CD4-positive, alpha-beta T cell treated with Interleukin-4 for 1 hour (primary cell): Measurements from ENCODE around the gene APCDD1L.
"Not testable (repeated sequence)": the region's sequence is repeated elsewhere in the genome, so short reads cannot be mapped to it uniquely, and the experiment has no call there.

Experiments used
- DNase-seq, 2 donors: peaks; one replicate each; pipeline ENCODE4 v3.0.0-alpha.2; 2020 to 2022

APCDD1L gene

GRCh38 chr20:58513580-58514285 lies 1.5 kb downstream of the APCDD1L start:
- no peak for DNase-seq

- DNase-seq = no peak
These were observed 2.2 kb downstream of the APCDD1L start for GRCh38 chr20:58512808-58513552.

DNA sequence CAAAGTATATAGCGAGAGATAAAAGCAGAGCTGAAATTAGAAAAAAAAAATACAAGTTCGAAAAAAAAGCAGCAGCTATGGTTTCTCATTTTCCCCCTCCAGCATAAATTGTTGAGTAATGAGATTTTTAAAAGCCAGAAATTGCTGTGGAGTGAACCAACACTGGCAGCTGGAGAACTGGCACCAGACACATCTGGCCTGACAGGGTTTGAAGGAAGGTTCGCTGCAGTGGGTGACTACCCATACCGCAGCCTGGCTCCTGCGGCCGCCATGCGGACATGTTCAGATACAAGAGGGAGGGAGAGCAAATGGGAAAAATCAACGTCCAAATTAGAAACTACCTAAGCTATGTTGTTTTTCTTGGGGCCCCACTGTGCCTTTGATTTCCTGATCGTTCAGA lies 3.3 kb downstream of the APCDD1L start:
- DNase-seq = no peak

DNA sequence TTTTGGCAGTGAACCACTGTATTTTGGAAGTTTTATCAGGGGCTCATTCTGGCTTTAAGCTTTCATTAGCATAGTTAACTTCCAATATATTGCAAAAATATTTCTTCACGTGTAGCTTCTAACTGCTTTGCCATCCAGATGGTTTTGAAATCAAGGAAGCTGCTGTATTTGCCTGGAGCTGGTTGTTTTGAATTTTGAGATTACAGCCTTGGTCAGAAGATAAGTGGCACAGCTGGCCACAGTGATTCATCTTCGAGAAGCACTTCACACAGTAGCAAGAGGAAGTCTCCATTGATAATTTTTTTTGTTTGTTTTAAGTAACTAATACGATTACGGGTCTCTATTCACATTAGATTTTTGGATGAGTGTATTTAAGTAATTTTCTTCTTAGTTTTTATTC lies 3.8 kb downstream of the APCDD1L start:
- no peak for DNase-seq

DNA sequence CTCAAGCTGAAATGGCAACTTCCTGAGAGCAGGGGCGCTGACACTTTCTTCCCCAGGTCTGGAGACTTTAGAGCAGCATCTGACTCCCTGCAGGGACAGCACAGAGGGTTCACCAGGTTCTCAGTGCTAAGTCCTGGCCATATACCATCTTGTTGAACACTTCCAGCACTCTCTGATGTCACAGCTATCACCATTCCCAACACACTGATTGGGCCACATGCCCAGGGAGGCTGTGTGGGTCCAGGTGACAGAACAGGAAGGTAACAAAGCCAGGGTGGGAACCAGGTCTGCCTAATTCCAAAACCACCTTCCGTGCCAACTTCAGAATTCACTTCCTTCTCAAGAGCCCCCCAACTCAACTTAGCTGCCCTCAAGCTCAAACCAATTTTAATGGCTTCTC lies 4.3 kb downstream of the APCDD1L start:
- DNase-seq = no peak

DNA sequence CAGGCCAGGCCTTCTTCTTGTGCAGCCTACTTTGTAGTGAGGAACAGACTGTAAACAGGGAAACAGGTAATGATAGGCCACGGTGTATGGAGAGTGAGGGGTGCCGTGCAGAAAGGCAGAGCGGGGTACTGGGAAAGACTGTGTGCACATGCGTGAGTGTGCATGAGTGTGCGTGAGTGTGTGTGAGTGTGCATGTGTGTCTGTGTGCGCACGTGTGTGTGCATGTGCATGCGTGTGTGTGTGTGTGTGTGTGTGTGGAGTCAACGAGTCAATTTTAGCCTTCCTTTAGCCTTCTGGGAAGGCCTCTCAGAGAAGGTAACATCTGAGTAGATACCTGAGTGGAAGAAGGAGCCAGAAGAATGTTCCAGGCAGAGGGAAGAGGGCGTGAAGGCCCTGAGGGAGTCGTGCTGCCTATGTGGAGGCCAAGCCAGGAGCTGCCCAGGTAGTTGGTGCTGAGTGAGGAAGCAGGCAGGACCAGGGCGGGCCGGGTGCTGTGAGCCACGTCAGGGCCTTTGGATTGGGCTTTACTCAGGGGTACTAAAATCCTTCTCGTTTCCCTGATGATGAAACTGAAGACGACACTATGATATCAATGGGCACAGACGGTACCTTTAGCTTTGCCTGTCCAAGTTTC lies 6.3 kb downstream of the APCDD1L start:
- no peak for DNase-seq

DNA sequence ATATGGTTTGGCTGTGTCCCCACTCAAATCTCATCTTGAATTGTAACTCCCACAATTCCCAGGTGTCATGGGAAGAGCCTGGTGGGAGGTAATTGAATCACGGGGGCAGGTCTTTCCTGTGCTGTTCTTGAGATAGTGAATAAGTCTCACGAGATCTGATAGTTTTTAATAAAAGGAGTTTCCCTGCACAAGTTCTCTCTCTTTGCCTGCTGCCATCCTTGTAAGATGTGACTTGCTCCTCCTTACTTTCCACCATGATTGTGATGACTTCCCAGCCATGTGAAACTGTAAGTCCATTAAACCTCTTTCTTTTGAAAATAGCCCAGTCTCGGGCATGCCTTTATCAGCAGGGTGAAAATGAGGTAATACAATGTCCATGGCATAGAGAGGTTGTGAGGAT lies 8.2 kb downstream of the APCDD1L start:
- DNase-seq = not testable (repeated sequence)

GRCh38 chr20:58504566-58504965 lies 10.6 kb downstream of the APCDD1L start:
- DNase-seq = no peak

GRCh38 chr20:58503668-58504067 lies 11.5 kb downstream of the APCDD1L start:
- DNase-seq = no peak

GRCh38 chr20:58500256-58500655 lies 14.9 kb downstream of the APCDD1L start:
- no peak for DNase-seq

- no peak for DNase-seq
These were observed 16.6 kb downstream of the APCDD1L start for GRCh38 chr20:58498470-58499068.

- no peak for DNase-seq
These were observed 17.3 kb downstream of the APCDD1L start for GRCh38 chr20:58497724-58498469.

- no peak for DNase-seq
These were observed 18.0 kb downstream of the APCDD1L start for GRCh38 chr20:58497076-58497641.

- DNase-seq = no peak
These were observed 18.8 kb downstream of the APCDD1L start for GRCh38 chr20:58496429-58496769.

GRCh38 chr20:58495623-58496428 lies 19.4 kb downstream of the APCDD1L start:
- no peak for DNase-seq

DNA sequence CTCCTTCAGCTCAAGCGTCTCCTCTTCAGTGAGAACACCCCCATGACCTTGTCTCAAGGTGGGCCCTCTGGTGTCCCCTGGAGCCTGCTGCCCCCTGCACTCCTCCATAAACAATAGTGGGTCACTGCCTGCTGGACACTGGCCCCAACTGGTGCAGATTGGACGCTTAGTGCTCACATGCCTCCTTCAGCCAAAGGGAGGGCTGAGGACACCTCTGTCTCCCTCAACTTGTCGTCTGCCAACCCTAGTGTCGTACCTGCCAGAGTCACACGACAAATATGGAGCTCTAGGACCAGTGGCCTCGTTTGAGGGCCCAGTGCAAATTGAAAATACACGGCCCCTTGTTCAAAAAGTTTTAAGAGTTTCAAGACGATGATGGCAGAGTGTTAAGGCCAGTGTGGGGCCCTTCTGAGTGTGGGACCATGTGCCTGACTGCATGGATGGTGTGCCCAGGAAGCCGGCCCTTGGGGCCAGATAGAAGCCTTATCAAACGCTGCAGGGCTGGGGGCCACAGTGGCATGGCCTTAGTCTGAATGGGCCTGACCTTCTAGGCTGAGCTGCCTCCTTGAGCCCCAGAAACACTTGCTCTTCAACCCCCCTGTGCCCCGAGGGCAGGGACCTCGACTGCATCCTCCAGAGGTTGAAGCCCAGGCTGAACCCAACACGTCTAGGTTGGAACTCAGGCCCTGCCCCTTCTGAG lies 20.1 kb downstream of the APCDD1L start:
- no peak for DNase-seq

DNA sequence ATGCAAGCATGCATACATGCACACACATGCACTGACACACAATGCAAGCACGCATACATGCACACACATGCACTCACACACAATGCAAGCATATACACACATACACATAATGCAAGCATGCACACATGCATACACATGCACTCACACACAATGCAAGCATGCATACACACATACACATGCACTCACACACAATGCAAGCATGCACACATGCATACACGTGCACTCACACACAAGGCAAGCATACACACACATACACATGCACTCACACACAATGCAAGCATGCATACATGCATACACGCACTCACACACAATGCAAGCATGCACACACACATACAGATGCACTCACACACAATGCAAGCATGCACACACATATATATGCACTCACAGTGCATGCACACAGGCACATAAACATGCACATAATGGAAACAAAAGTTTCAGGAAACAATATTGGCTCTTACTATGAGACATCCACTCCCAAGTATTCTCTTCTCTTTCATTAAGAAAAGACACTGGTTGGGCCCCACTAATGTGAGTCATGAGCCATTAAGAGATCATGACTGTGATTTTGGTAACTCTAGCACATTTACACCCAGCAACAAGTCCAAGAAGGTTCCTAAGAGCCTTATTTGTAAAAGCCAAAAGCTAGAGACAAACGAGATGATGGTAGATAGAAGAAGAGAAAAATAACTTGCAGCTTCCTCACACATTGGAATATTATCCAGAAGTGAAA lies 22.2 kb downstream of the APCDD1L start:
- DNase-seq = no peak

DNA sequence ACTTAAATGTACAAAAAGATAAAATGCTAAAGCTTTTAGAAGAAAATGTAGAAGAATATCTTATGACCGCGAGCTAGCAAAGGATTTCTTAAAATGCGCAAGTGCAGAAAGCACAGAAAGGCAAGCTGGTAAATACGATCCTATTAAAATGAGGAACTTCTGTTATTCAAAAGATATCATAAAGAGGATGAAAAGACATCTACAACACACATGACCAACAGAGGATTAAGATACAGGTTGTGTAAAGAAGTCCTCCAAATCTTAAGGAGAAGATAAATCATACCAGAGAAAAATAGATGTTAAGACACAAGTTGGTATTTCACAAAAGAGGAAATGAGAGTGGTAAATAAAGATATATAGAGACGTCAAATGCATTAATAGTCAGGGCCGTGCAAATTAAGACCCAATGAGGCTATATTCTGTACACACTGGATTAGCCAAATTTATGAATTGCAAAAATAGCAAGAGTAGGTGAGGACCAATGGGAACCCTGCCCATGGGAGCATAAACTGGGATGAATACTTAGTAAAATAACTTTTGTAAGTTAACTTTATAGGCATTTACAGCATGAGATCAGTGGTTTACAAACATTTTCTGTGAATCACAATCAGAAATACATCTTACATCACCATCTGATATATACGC lies 23.0 kb downstream of the APCDD1L start:
- DNase-seq = no peak

DNA sequence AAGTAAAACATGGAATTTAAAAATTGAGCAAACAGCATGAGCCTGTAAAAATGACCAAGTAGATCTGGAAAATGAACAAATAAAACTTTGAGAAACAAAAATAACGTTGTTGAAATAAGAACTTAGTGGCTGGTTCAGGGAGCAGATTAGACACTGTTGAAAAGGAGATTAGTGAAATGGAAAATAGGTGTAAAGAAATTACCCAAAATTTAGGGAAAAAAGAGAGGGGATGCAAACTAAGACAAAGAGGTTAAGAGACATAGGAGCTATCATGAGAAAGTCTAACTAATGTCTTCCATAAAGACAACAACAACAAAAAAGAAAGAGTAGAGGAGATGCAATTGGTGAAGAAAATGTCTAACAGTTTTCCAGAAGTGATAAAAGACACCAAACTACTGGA lies 29.0 kb downstream of the APCDD1L start:
- no peak for DNase-seq

DNA sequence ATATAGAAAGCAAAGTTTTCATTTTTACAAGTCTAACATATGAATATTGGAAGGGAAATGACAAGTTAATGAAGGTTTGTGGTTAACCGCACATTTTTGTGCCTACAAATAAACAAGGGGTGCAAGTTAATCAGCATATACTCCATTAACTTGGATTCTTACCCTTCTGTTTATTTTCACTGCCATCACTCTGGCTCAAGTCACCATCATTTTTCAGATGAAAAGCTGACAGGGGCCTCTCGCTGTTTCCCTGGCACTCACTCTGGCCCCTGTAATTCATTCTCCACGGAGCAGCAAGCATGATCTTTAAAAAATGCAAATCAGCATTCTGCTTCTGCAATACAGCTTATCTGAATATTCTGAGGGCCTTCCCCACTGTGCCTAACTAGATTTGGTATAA lies 29.8 kb downstream of the APCDD1L start:
- DNase-seq = no peak
